Measurements from ENCODE around the gene GPR146. TPM values are rescaled to one million over a fixed set of nuclear protein-coding genes. Genes with fewer than 3 reads are reported as not detected.

The GPR146 gene
- total and polyA plus RNA-seq, 4 experiments from 2014 or later: 8.8 to 22.2 (median 10.1) TPM

DNA sequence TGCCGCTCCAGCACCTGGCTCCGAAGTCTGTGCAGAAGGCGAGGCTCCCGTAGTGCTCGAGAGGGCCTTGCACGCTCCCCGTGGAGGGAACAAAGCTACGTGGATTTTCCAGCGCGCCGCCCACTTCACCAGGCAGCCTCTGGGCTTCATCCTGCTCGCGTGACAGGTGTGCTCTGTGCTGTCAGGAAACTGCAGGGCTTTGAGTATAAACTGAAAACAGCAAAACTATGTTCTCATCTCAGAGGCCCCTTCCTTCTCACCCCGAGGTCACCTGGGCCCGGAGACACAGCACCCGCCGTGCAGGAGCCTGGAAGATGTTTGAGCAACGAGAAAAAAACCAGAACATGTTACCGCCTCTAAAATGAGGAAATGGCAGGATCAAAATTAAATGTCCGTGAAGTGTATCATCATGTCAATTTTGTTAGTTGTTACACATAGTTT lies 17.6 kb upstream of the GPR146 start:
- POLR2A ChIA-PET (ENCODE audit: partially characterized antibody): interaction anchor here (1.1 kb wide), 1 partner anchor 18 kb away, joined by 4 read pairs; the partner anchor contains the start of gene GPR146
- peaks cover 28% of the 10 kb centered on the region for H3K4me1 ChIP-seq (ENCODE audit: insufficient read depth, low read length)
- Mint-ChIP-seq H3K4me1 (peaks cover 17 to 44% (median 31%) of the 10 kb centered on the region in 4 donors), H3K4me3 (peak overlapping the region; percentile 59 to 81 (median 74)), H3K27me3 (no peaks in the 10 kb centered on the region), H3K9me3 (peaks cover 0 to 10% (median 0%) of the 10 kb centered on the region in 8 donors), H3K36me3 (peaks cover 14 to 16% of the 10 kb centered on the region in 2 donors), H3K27ac (peak overlapping the region; percentile 48 to 89 (median 59))
- H3K36me3 ChIP-seq (ENCODE audit: insufficient read depth, low read length): no peaks in the 10 kb centered on the region
- H3K4me3 ChIP-seq (ENCODE audit: low read length in 2 of 2): no peak overlapping the region
- no peaks in the 10 kb centered on the region for H3K9me3 ChIP-seq (ENCODE audit: control insufficient read depth in 1 of 2, low read length in 2 of 2)
- H3K27ac ChIP-seq (ENCODE audit: low read depth, low read length): no peak overlapping the region
- no peak for DNase-seq
- no peaks in the 10 kb centered on the region for H3K27me3 ChIP-seq (ENCODE audit: insufficient read depth, low read length)
- intact Hi-C loops (cut with micrococcal nuclease): no loop called here
- CTCF ChIA-PET (ENCODE audit: partially characterized antibody): interaction anchor here (1.6 to 1.9 kb wide), 3 partner anchors 34 to 39 kb away, joined by 5 to 8 read pairs (median 8); no protein-coding TSS in a partner anchor

- H3K27ac ChIP-seq (ENCODE audit: low read depth, low read length): peak overlapping the region; percentile 76
- intact Hi-C loops (cut with micrococcal nuclease): loop anchor here (2.0 kb wide), 3 partner anchors 17 to 53 kb away; partner anchors contain the start of genes COX19 and GPR146
- ChIA-PET CTCF (ENCODE audit: partially characterized antibody) (interaction anchor here (1.0 to 1.6 kb wide), 3 partner anchors 8 to 38 kb away, joined by 3 to 5 read pairs (median 4); no protein-coding TSS in a partner anchor), POLR2A (ENCODE audit: partially characterized antibody) (interaction anchor here (0.6 to 3.9 kb wide), 3 partner anchors 17 to 52 kb away, joined by 3 to 20 read pairs (median 3); partner anchors contain the start of genes COX19 and GPR146)
- DNase-seq: no peak
- Mint-ChIP-seq H3K9me3 (peaks cover 0 to 7% (median 0%) of the 10 kb centered on the region in 8 donors), H3K4me3 (peak overlapping the region; percentile 59 to 81 (median 75)), H3K27ac (peak overlapping the region in 6 of 7 donors; percentile 48 to 94 (median 72)), H3K27me3 (no peaks in the 10 kb centered on the region), H3K36me3 (peaks cover 11 to 12% of the 10 kb centered on the region in 2 donors), H3K4me1 (peaks cover 19 to 46% (median 32%) of the 10 kb centered on the region in 4 donors)
- no peaks in the 10 kb centered on the region for H3K36me3 ChIP-seq (ENCODE audit: insufficient read depth, low read length)
- H3K4me1 ChIP-seq (ENCODE audit: insufficient read depth, low read length): peaks cover 28% of the 10 kb centered on the region
- no peaks in the 10 kb centered on the region for H3K9me3 ChIP-seq (ENCODE audit: control insufficient read depth in 1 of 2, low read length in 2 of 2)
- no peaks in the 10 kb centered on the region for H3K27me3 ChIP-seq (ENCODE audit: insufficient read depth, low read length)
- H3K4me3 ChIP-seq (ENCODE audit: low read length in 2 of 2): peak overlapping the region; percentile 11 to 64
These were observed 16.9 kb upstream of the GPR146 start for GRCh38 chr7:1027242-1028043.

DNA sequence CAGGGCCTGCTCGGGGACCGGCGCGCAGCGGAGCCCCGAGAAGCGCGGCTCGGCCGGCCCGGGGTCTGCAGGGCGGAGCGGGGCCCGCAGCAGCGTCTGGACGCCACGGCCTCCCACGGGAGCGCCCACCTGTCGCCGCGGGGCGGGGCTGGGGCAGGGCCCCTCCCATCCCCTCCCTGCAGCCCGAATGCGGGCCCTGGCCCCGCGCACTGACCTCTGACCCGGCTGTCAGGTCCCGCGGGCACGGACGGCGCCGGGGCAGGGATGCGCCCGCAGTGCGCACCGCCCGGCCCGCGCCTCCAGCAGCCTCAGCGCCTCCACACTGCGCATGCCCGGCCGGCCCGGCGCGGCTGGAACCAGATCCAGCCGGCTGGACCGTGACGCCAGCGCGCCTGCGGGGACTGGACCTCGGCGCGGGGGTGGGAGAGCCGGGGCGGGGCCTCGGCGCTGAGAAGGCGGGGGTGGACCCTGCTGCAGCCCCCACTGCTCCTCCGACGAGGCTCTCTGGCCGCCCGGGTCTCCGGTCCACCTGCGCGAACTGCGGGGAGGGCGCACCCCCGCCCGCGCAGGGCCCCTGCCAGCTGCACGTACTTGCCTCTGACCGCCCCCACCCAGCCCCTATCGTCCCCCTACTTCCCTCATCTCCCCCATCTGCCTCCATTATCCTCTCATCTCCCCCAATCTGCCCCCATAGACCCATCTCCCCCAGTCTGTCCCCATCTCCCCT lies 16.1 kb upstream of the GPR146 start:
- Mint-ChIP-seq H3K27me3 (no peaks in the 10 kb centered on the region), H3K4me1 (peaks cover 22 to 53% (median 37%) of the 10 kb centered on the region in 4 donors), H3K4me3 (peak overlapping the region; percentile 65 to 90 (median 81)), H3K9me3 (peaks cover 0 to 3% (median 0%) of the 10 kb centered on the region in 8 donors), H3K27ac (peak overlapping the region; percentile 82 to 95 (median 91)), H3K36me3 (peaks cover 8% of the 10 kb centered on the region in 2 donors)
- DNase-seq: peak; percentile 80 to 86 (median 83)
- H3K27me3 ChIP-seq (ENCODE audit: insufficient read depth, low read length): no peaks in the 10 kb centered on the region
- peak overlapping the region; percentile 57 to 64 for H3K4me3 ChIP-seq (ENCODE audit: low read length in 2 of 2)
- ChIA-PET CTCF (ENCODE audit: partially characterized antibody) (interaction anchor here (1.0 to 1.6 kb wide), 3 partner anchors 9 to 37 kb away, joined by 3 to 5 read pairs (median 4); no protein-coding TSS in a partner anchor), POLR2A (ENCODE audit: partially characterized antibody) (interaction anchor here (0.9 to 3.9 kb wide), 5 partner anchors 16 to 44 kb away, joined by 3 to 20 read pairs (median 4); partner anchors contain the start of gene GPR146)
- no peaks in the 10 kb centered on the region for H3K9me3 ChIP-seq (ENCODE audit: control insufficient read depth in 1 of 2, low read length in 2 of 2)
- no peaks in the 10 kb centered on the region for H3K36me3 ChIP-seq (ENCODE audit: insufficient read depth, low read length)
- H3K27ac ChIP-seq (ENCODE audit: low read depth, low read length): peak overlapping the region; percentile 76
- intact Hi-C loops (cut with micrococcal nuclease): loop anchor here (2.0 kb wide), 3 partner anchors 17 to 53 kb away; partner anchors contain the start of genes COX19 and GPR146
- peaks cover 35% of the 10 kb centered on the region for H3K4me1 ChIP-seq (ENCODE audit: insufficient read depth, low read length)

- Mint-ChIP-seq H3K4me3 (peak overlapping the region; percentile 65 to 90 (median 81)), H3K9me3 (no peaks in the 10 kb centered on the region), H3K27ac (peak overlapping the region; percentile 82 to 95 (median 91)), H3K36me3 (peaks cover 4% of the 10 kb centered on the region in 2 donors), H3K4me1 (peaks cover 30 to 60% (median 43%) of the 10 kb centered on the region in 4 donors), H3K27me3 (no peaks in the 10 kb centered on the region)
- peak; percentile 42 to 86 (median 50) for DNase-seq
- H3K9me3 ChIP-seq (ENCODE audit: control insufficient read depth in 1 of 2, low read length in 2 of 2): no peaks in the 10 kb centered on the region
- CTCF ChIA-PET (ENCODE audit: partially characterized antibody): interaction anchor here (1.0 to 1.2 kb wide), 2 partner anchors 16 to 36 kb away, joined by 4 to 5 read pairs; partner anchors contain the start of gene GPR146
- H3K27ac ChIP-seq (ENCODE audit: low read depth, low read length): peak overlapping the region; percentile 76
- no peaks in the 10 kb centered on the region for H3K27me3 ChIP-seq (ENCODE audit: insufficient read depth, low read length)
- intact Hi-C loops (cut with micrococcal nuclease): loop anchor here (2.0 kb wide), 3 partner anchors 16 to 54 kb away; partner anchors contain the start of genes COX19 and GPR146
- peak overlapping the region; percentile 57 to 64 for H3K4me3 ChIP-seq (ENCODE audit: low read length in 2 of 2)
- H3K4me1 ChIP-seq (ENCODE audit: insufficient read depth, low read length): peaks cover 43% of the 10 kb centered on the region
- no peaks in the 10 kb centered on the region for H3K36me3 ChIP-seq (ENCODE audit: insufficient read depth, low read length)
- POLR2A ChIA-PET (ENCODE audit: partially characterized antibody): interaction anchor here (0.9 to 3.9 kb wide), 4 partner anchors 15 to 43 kb away, joined by 3 to 20 read pairs (median 4); partner anchors contain the start of gene GPR146
These were observed 15.3 kb upstream of the GPR146 start for GRCh38 chr7:1028775-1029636.

- H3K4me1 ChIP-seq (ENCODE audit: insufficient read depth, low read length): peaks cover 51% of the 10 kb centered on the region
- intact Hi-C loops (cut with micrococcal nuclease): loop anchor here (2.0 kb wide), 3 partner anchors 15 to 55 kb away; partner anchors contain the start of genes COX19 and GPR146
- no peaks in the 10 kb centered on the region for H3K27me3 ChIP-seq (ENCODE audit: insufficient read depth, low read length)
- DNase-seq: no peak
- ChIA-PET POLR2A (ENCODE audit: partially characterized antibody) (interaction anchor here (1.9 to 3.9 kb wide), 2 partner anchors 14 to 21 kb away, joined by 4 to 20 read pairs; partner anchors contain the start of gene GPR146), CTCF (ENCODE audit: partially characterized antibody) (interaction anchor here (1.0 to 1.2 kb wide), 2 partner anchors 15 to 37 kb away, joined by 4 to 5 read pairs; partner anchors contain the start of gene GPR146)
- Mint-ChIP-seq H3K9me3 (no peaks in the 10 kb centered on the region), H3K4me3 (peak overlapping the region in 7 of 8 donors; percentile 27 to 83 (median 69)), H3K27me3 (no peaks in the 10 kb centered on the region), H3K36me3 (peaks cover 4% of the 10 kb centered on the region in 2 donors), H3K27ac (peak overlapping the region; percentile 48 to 91 (median 86)), H3K4me1 (peaks cover 35 to 65% (median 50%) of the 10 kb centered on the region in 4 donors)
- H3K36me3 ChIP-seq (ENCODE audit: insufficient read depth, low read length): no peaks in the 10 kb centered on the region
- no peaks in the 10 kb centered on the region for H3K9me3 ChIP-seq (ENCODE audit: control insufficient read depth in 1 of 2, low read length in 2 of 2)
- no peak overlapping the region for H3K4me3 ChIP-seq (ENCODE audit: low read length in 2 of 2)
- peak overlapping the region; percentile 76 for H3K27ac ChIP-seq (ENCODE audit: low read depth, low read length)
These were observed 14.5 kb upstream of the GPR146 start for GRCh38 chr7:1029637-1030443.
